ENCODE data around the gene JAK3. TPM values are rescaled to one million over a fixed set of nuclear protein-coding genes. Genes with fewer than 3 reads are reported as not detected.

JAK3 gene
- total RNA-seq, 1 experiment from 2014 or later, result 3.3 TPM

- no peaks in the 10 kb centered on the region; a peak in 1 of 7 replicates for H3K36me3 Mint-ChIP-seq (ENCODE audit: insufficient read depth in 1 of 3, low read depth in 3 of 3)
- Histone ChIP-seq H3K27ac (ENCODE audit: insufficient read length, low read depth, low read length) (no peak overlapping the region), H3K56ac (ENCODE audit: insufficient read length, low read depth, low read length) (no peak overlapping the region), H3T11ph (ENCODE audit: low read length) (no peak overlapping the region), H4K8ac (replicated peaks; ENCODE audit: insufficient read length, low read depth, low read length) (no peak overlapping the region), H2BK120ac (ENCODE audit: low read depth, low read length, poor library complexity, severe bottlenecking) (no peak overlapping the region), H2AFZ (ENCODE audit: low read length) (no peak overlapping the region), H3K23ac (ENCODE audit: insufficient read length, low read depth, low read length) (no peak overlapping the region), H3K4me2 (ENCODE audit: insufficient read depth, insufficient read length, low read length) (no peak overlapping the region), H3K79me2 (ENCODE audit: insufficient read depth, low read length) (no peaks in the 10 kb centered on the region), H4K91ac (ENCODE audit: insufficient read length, low read depth, low read length) (no peak overlapping the region), H3K14ac (ENCODE audit: insufficient read depth, low read length) (no peak overlapping the region), H3K9ac (ENCODE audit: extremely low read depth, insufficient read length, low read length) (no peak overlapping the region), H2AK5ac (ENCODE audit: insufficient read length, low read length) (no peak overlapping the region), H3K23me2 (ENCODE audit: insufficient read length, low read depth, low read length, poor library complexity, severe bottlenecking) (peaks cover 13% of the 10 kb centered on the region), H2BK5ac (ENCODE audit: insufficient read length, low read length) (no peak overlapping the region), H2BK15ac (ENCODE audit: low read depth, low read length) (no peak overlapping the region), H3K79me1 (ENCODE audit: insufficient read depth, low read depth, low read length, poor library complexity, severe bottlenecking) (no peaks in the 10 kb centered on the region), H2BK20ac (ENCODE audit: low read depth, low read length, poor library complexity, severe bottlenecking) (no peak overlapping the region), H4K20me1 (ENCODE audit: control insufficient read depth, insufficient read depth, insufficient read length) (no peaks in the 10 kb centered on the region), H3K4ac (ENCODE audit: low read depth, low read length) (no peak overlapping the region), H3K18ac (ENCODE audit: insufficient read length, low read depth, low read length) (no peak overlapping the region), H3K9me3 (ENCODE audit: control insufficient read depth, low read depth, low read length) (no peaks in the 10 kb centered on the region), H3K27me3 (ENCODE audit: insufficient read depth, low read length) (no peaks in the 10 kb centered on the region), H2BK12ac (ENCODE audit: insufficient read length, low read depth, low read length) (no peak overlapping the region), H3K4me1 (ENCODE audit: insufficient read depth, low read length) (no peaks in the 10 kb centered on the region), H4K5ac (ENCODE audit: insufficient read length, low read depth, low read length) (no peak overlapping the region)
- H3K27ac Mint-ChIP-seq, result peak overlapping the region in 1 of 3 experiments; percentile 53; a peak in 1 of 7 replicates
- peak overlapping the region in 1 of 2 experiments; percentile 54; a peak in 2 of 5 replicates for H3K4me3 Mint-ChIP-seq
- TF ChIP-seq, protein P1, sequence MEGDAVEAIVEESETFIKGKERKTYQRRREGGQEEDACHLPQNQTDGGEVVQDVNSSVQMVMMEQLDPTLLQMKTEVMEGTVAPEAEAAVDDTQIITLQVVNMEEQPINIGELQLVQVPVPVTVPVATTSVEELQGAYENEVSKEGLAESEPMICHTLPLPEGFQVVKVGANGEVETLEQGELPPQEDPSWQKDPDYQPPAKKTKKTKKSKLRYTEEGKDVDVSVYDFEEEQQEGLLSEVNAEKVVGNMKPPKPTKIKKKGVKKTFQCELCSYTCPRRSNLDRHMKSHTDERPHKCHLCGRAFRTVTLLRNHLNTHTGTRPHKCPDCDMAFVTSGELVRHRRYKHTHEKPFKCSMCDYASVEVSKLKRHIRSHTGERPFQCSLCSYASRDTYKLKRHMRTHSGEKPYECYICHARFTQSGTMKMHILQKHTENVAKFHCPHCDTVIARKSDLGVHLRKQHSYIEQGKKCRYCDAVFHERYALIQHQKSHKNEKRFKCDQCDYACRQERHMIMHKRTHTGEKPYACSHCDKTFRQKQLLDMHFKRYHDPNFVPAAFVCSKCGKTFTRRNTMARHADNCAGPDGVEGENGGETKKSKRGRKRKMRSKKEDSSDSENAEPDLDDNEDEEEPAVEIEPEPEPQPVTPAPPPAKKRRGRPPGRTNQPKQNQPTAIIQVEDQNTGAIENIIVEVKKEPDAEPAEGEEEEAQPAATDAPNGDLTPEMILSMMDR (conservative IDR thresholded peaks at IDR 0.05), result no peak
- no CpG with 5 or more reads among the region's 14 CpGs for WGBS (ENCODE audit: extremely low coverage, insufficient read length, low lambda C conversion rate)
- no peaks in the 10 kb centered on the region for H3K9me3 Mint-ChIP-seq
- no peak for DNase-seq
- H3K4me1 Mint-ChIP-seq, result peaks cover 6 to 21% of the 10 kb centered on the region in 2 experiments
- H3K27me3 Mint-ChIP-seq (ENCODE audit: low read depth), result peaks cover 53% of the 10 kb centered on the region
These were observed 3.8 kb downstream of the JAK3 start for GRCh38 chr19:17843908-17844490.
